Brain pericyte (primary cell): Measurements from ENCODE around the gene ABCC5.
"Not testable (repeated sequence)": the region's sequence is repeated elsewhere in the genome, so short reads cannot be mapped to it uniquely, and the experiment has no call there.

Source experiments
- DNase-seq: peaks from one replicate; pipeline ENCODE4 v3.0.0-alpha.2; 2012; ENCODE audit warnings: low read depth, low spot score

The ABCC5 gene

DNA sequence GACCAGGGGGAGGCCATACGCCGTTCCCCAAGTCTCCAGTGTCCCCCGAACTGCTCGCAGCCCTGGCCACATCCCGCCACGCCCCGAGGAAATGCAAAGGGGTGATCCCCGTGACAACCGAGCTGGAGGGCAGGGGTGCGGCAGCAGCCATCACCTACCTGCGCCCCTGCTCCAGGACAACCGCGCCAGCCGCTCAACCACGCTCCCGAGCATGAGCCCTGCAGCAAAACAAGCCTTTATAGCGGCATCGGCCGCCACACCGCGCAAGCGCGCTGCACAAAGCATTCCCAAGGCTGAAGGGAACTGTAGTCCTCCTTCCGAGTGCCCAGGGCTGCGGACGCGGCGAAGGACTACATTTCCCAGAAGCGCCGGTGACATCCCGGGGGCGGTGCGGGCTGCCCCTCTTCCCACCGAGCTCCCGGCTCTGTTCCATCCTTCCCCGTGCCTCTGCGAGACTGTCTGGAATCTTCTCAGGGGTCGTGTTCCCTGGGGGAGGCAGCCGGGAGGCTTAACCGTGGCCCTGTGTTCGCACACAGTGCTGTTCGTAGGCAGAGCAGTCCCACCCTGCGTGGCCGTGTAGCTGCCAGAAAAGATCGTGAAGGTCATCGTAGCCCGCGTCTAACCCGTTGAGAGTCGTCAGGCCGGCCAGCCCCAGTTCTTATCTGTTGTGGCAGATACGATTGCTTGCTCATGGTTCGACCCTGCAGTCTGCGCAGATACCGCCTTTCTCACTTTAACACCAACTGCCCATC lies at the start of gene ABCC5:
Gene ABCC5, minus strand, starts transcription at position 213 of the 752 bp plus-strand sequence. CDS start 3,492 bp downstream, outside the sequence.
- DNase-seq: peak; percentile 70

DNA sequence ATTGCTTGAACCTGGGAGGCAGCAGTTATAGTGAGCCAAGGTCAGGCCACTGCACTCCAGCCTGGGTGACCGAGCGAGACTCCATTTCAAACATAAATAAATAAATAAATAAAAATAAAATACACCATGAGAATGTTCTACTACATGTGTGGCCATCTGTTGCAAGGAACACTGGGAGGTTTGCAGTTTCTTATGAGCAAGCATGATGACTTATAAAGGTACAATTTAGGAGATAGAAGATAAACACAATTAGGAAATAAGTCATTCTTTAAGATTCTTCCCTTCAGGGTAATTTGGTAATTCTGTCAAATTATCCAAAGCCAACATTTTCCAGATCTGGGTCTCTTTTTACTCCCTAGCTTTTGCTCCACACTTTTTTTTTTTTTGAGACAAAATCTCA lies 48.5 kb upstream of the ABCC5 start:
- DNase-seq: no peak

DNA sequence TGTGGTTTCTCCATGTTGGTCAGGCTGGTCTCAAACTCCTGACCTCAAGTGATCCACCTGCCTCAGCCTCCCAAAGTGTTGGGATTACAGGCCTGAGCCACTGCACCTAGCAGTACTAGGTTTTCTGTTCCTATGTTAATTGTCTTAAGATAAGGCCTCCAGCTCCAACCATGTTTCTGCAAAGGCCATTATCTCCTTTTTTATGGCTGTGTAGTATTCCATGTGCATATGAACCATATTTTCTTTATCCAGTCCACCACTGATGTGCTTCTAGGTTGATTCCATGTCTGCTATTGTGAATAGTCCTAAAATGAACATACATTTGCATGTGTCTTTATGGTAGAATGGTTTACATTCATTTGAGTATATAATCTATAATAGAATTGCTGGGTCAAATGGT lies 45.0 kb upstream of the ABCC5 start:
- no peak for DNase-seq

DNA sequence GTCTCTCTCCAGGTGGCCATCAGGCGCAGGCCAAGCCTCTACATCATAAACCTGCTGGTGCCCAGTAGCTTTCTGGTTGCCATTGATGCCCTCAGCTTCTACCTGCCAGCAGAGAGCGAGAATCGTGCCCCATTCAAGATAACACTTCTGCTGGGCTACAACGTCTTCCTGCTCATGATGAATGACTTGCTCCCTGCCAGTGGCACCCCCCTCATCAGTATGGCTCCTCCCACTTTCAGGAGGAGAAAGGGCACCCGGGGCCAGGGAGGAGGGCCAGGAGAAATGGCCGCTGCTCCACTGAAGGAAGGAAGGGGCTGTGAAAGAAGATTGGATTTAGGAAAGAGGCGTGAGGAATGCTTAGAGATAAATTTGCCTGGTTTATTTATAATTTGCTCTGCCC lies 41.7 kb upstream of the ABCC5 start:
- no peak for DNase-seq

DNA sequence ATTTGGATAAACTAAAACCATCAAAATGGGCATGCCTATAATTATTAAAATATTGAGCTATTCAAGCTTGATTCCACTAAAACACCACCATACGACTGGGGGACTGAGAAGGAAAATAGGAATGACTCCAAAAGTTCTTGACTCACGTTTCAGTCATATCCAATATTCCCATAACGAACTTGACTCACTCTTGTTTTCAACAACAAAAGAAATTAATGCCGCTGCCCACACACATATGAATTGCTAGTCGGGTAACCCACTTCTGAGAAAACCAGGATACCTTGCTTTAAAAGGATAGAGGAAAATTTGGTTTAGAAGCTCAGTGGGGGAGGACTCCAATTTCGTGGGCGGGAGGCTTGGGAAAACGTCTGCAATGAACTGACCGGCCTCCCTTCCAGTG lies 40.3 kb upstream of the ABCC5 start:
- no peak for DNase-seq

DNA sequence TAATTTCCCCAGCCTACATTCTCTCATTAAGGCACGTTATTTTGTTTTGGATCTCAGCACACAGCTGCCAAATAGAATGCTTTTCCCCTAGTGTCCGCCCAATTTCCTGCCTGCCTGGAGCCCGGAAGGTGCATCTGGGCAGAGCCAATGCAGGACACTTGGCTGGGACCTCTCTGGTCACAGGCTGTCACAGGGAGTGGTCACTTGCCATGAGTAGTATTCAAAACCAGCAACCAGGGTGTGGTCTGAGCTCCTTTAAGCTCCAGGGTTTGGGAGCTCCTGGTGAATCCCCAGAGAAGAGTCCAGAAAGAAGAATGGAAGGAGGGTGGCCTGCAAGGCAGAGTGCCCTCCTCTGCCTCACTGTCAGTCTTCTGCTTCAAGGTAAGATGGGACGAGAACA lies 35.1 kb upstream of the ABCC5 start, which contains the start of gene HTR3C:
Gene HTR3C, plus strand, starts transcription at position 281 of the 400 bp plus-strand sequence. Its CDS starts 34 bp downstream, at position 315.
- no peak for DNase-seq

DNA sequence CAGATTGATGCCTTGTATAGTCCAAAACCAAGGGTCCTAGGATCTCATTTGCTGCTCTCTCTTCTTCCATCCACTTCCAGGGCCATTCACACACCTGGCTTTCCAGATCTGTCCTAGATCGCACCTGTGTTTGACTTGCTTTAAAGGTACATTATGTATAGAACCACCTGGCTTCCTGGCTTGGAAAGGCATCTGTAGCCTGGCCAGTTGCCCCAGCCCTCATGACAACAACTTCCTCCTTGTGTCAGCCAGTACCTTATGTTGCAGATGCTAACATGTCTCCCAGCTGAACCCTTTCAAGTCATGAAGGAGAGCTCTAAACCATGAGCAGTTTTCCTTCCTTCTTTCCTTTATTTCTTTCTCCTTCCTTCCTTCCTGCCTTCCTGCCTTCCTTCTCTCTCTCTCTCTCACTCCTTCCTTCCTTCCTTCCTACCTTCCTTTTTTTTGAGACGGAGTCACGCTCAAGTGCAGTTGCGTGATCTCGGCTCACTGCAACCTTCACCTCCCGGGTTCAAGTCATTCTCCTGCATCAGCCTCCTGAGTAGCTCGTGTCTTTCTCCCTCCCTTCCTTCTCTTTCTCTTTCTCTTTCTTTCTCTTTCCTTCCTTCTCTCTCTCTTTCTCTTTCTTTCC lies 32.6 kb upstream of the ABCC5 start:
- DNase-seq: no peak

DNA sequence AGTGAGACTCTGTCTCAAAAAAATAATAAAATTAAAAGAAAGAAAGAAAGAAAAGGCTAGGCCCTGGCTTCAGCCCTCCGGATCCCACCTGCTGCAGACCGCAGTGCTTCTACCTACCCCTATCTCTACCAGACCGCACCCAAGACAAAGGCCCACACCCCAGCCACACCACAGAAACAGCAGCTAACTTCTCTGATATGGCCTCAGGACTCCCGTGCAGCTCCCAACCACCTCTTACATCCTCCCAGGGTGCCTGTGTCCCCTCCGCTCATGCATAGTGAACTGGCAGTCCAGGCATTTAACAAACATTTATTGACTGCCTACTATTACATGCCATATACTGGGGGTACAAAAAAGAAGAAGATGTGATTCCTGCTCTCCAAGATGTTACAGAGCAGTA lies 28.3 kb upstream of the ABCC5 start:
- no peak for DNase-seq

DNA sequence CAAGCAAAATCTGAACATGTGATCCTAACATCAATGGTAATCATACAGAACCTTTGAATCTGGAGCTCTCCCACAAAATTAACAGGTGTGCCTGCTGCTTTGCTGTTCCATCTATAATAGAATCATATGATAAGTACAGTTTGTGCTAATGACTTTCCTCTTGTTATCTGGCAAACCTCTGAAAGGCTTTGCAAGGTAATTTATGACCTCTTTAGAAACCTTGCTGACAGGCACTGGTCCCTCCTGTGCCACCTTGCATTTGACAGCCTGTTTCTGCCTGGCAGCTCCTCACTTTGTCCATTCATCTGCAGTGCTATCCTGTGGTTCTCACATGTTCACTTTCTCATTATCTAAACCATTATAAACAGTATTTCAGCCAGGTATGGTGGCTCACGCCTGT lies 24.9 kb upstream of the ABCC5 start:
- DNase-seq: no peak

DNA sequence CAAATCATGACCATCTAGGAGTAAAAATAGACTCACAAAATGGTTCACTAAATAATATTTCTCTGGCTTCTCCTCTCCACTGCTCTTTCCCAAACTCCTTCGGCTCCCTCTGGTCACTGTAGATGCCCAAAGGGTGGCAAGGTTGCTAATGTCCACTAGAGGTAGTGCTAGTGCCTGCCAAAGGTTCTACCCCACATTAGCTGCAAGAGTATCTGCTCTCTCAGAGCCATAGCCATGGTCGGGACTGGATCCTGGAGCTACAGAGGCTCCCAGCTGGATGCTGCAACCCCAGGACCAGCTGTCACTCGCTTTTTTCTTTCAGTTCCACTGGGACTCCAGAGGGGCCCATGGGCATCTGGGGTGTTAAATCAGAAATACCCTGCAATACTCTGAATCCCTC lies 22.3 kb upstream of the ABCC5 start:
- DNase-seq: no peak

DNA sequence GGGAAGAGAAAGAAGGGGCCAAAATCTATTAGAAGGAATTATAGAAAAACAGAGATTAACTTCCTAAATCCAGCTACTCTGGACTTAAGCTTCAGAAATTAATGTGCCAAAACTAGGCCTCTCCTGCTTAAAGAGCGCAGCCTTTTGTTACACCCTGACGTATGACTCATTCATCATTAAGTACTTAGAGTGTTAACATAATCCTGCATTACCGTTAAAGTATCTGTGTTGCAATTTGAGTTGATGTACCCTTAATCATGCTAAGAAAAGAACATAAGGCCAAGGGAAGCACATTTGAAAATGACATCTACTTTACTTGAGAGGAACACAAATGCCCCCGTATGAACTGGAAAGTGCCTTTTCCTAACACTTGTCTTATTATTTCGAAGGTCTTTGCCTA lies 21.7 kb upstream of the ABCC5 start:
- no peak for DNase-seq

DNA sequence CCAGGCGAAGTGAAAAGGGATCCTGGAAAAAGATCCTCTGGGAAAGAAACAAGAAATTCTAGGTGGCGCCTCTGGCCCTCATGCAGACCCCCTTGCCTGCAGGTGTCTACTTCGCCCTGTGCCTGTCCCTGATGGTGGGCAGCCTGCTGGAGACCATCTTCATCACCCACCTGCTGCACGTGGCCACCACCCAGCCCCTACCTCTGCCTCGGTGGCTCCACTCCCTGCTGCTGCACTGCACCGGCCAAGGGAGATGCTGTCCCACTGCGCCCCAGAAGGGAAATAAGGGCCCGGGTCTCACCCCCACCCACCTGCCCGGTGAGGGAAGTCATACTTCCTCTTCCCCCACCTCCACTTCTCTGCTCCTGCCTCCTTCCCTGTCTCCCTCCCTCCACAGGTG lies 20.6 kb upstream of the ABCC5 start:
- not testable (repeated sequence) for DNase-seq

DNA sequence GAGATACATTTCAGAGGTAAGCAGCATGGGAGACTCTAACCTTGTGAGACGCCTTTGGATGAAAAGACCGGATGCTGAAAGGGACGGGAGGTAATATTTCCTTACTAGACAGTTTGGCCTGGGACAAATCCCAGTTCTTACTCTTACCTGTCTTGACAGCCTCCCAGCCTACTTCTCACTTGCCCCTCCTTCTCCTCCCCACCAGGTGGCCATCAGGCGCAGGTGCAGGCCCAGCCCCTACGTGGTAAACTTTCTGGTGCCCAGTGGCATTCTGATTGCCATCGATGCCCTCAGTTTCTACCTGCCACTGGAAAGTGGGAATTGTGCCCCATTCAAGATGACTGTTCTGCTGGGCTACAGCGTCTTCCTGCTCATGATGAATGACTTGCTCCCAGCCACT lies 20.1 kb upstream of the ABCC5 start:
- no peak for DNase-seq

DNA sequence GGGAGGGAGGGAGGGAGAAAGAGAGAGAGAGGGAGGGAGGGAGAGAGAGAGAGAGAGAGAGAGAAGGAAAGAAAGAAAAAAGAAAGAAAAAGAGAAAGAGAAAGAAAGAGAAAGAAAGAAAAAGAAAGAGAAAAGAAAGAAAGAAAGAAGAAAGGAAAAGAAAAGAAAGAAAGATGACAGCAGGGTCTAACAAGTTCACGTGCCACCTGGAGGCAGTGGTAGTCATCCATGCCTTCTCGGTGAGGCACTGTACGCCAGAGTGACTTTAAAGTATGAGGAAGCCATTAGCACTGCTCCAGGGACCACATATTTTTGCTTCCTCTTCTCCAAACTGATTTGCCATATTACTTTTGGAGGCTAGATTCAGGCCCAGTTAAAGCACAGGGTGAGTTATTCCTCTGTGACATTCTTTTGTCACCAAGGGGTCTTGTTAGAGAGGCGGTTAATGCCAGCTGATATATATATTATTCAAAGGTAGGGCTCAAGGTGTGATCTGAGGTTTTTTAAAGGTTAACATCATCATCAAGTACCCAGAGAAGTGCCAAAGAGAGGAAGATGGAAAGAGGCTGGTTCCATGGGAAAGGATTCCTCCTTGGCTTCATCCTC lies 13.6 kb upstream of the ABCC5 start, which contains the start of gene HTR3D:
Gene HTR3D, plus strand, starts transcription at position 556 of the 606 bp plus-strand sequence. Its CDS starts 0 bp downstream, at position 556.
- DNase-seq: no peak

DNA sequence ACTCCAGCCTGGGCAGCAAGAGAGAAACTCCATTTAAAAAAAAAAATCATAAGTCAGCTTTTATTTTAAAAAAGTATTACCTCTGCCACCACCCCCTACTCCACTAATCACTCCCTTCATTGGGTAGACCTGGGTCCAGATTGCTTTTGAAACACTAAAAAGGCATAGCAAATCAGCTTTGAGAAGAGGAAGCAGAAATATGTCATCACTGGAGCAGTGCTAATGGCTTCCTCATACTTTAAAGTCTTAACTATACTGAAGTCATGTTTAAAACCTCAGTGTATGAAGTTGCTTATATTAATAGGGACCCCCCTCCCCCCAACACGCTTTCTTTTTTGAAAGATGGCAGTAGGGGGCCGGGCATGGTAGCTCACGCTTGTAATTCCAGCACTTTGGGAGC lies 12.9 kb upstream of the ABCC5 start:
- no peak for DNase-seq

DNA sequence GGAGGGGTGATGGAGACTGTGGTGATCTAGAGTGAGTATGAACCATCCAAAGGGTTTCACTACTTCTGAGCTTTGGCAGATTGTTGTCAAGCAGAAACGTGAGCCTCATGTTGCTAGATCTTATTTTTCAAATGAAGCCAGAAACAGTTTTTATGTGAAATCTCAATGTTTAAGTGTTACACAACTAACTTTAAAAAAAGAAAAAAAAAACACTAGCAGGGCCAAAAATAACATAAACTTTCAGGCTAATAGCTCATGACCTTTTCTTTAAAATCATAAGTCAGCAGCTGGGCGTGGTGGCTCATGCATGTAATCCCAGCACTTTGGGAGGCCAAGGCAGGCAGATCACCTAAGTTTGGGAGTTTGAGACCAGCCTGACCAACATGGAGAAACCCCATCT lies 11.8 kb upstream of the ABCC5 start:
- DNase-seq: no peak

DNA sequence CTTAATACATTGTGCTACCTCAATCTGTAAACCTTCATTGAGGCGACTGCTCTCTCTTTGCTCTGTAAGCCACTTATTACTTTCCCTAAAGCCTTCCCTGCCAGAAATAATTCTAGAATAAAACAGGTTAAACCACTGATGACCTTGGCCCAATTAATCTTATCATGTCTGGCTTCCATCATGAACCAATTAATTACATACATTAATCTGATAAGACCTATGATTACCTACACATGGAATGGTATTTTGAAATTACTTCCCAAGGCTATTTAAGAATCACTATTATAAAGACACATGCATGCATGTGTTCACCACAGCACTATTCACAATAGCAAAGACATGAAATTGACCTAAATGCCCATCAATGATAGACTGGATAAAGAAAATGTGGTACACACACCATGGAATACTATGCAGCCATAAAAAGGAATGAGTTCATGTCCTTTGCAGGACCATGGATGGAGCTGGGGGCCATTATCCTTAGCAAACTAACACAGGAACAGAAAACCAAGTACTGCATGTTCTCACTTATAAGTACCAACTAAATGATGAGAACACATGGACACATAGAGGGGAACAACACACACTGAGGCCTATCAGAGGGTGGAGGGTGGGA lies 10.7 kb upstream of the ABCC5 start:
- DNase-seq: not testable (repeated sequence)

DNA sequence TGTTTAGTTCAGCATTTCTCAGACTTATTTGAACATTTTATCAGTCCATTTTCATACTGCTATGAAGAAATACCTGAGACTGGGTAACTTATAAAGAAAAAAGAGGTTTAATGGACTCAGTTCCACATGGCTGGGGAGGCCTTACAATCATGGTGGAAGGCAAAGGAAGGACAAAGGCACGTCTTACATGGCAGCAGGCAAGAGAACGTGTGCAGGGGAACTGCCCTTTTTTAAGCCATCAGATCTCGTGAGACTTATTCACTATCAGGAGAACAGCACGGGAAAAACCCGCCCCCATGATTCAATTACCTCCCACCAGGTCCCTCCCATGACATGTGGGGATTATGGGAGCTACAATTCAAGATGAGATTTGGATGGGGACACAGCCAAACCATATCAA lies 7.6 kb upstream of the ABCC5 start:
- DNase-seq: not testable (repeated sequence)

DNA sequence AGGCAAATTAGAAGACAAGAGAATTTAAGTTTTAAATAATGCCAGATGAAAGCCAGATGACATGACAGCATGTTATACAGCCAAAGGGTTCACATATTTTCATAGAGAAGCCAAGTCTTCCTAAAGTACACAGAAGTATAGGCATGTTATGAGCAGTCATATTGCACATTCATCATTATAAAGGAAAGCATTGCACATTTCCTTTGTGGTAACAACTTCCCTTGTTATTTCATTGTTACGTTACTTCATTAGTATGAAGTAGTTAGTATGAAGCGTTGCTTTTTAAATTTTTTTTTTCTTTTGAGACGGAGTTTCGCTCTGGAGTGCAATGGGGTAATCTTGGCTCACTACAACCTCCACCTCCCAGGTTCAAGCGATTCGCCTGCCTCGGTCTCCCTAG lies 4.6 kb upstream of the ABCC5 start:
- DNase-seq: no peak

DNA sequence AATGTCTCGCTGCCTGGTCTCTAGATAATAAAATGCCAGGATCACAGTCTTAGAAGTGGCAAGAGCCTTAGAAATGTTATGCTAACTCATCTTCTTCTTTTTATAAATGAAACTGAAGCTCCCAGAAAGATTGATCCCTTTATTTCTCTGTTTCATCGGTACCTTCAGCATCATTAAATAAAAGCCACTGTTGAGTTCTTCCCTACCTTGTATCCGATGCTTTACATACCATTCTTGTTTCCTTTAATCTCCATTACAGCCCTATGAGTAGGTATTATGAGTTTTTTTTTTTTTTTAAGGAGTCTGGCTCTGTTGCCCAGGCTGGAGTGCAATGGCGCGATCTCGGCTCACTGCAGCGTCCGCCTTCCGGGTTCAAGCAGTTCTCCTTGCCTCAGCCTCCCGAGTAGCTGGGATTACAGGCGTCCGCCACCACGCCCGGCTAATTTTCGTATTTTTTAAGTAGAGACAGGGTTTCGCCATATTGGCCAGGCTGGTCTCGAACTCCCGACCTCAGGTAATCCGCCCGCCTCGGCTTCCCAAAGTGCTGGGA lies 815 bp upstream of the ABCC5 start:
- DNase-seq: no peak

DNA sequence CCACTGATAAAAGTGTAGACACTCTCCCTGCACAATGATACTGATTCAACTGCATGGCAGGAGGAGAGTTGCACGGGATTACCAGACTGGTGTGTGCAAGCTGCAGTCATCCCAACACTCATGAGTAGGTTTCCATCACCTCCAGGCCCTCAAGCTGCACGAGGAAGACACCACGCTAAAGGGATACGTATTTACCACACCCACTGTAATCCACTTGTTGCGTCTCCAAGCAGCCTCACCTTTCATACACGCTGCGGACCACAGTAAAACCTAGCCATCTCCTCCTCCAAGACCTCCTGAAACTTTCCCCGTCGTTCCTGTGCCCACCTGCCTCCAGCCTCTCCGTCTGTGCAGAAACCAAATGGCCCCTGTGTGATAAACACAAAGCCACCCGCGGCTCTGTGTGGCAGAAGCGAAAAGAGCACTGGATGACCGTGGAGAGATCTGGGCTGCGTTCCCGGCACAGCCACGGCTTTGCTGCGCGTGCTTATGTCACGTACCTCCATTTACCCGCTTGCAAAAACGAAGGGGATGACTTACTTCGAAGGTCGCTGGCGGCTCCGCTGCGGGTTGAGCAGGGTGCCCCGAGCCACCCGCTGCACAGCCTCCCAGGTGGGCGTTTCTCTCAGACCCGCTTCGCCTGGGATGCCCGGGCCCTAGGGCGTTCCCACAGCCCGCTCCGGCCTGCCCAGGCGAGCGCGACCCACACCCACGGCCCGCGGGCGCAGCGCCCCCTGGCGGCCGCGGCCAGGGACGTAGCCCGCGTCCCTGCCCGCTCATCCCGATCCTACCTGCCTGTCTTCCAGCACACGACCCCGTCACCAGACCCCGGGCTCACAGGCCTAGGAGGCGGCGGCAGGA lies 643 bp downstream of the ABCC5 start:
- no peak for DNase-seq
